BJ (cell line): ENCODE data around the gene SP9. TPM values are rescaled to one million over a fixed set of nuclear protein-coding genes. Genes with fewer than 3 reads are reported as not detected.

ENCODE experiments used
- CTCF ChIA-PET: fragments of 350-600 bp; formaldehyde crosslinking; extraction: SDS; loops from one replicate; lab custom pipeline; 2021; ENCODE audit warnings: antibody characterized with exemption, inconsistent platforms; lab: Yijun Ruan, JAX
- POLR2A ChIA-PET: fragments of 300-600 bp; sonication (Branson Sonifier 250); formaldehyde crosslinking; extraction: SDS; loops from one replicate; lab custom pipeline; 2021; ENCODE audit warnings: antibody characterized with exemption; lab: Charles Lee
- DNase-seq: peaks from one replicate; pipeline ENCODE4 v3.0.0-alpha.2; 2011; ENCODE audit warnings: low read depth
- H3K27me3 ChIP-seq: 2 replicates; pipeline ENCODE4 v1.6.0; 2011; ENCODE audit warnings: low read length; ENCODE audit not compliant: control insufficient read depth, insufficient read depth
- H3K36me3 ChIP-seq: 2 replicates; pipeline ENCODE4 v1.5.1; 2011; ENCODE audit warnings: low read length; ENCODE audit not compliant: control insufficient read depth, insufficient read depth
- H3K4me3 ChIP-seq: 2 replicates; pipeline ENCODE4 v1.5.1; 2011; ENCODE audit warnings: low read depth, mild to moderate bottlenecking, control low read depth, low read length
- CTCF ChIP-seq: IDR thresholded peaks from 2 replicates; pipeline ENCODE4 v1.5.1; 2011; ENCODE audit warnings: low read depth, mild to moderate bottlenecking, control low read depth, inconsistent platforms, low read length, moderate library complexity; ENCODE audit not compliant: insufficient read depth
- polyA plus RNA-seq: library from polyadenylated mRNA; depleted of rRNA; stranded (reverse); fragments of >200 nt; gene quantifications from 2 replicates; pipeline ENCODE4 v1.2.3, GENCODE V29; 2011

The SP9 gene
- polyA plus RNA-seq, 1 experiment = not detected

- no peak overlapping the region for H3K4me3 ChIP-seq
- TF ChIP-seq CTCF = no peak
- CTCF ChIA-PET = no interaction called here
- H3K27me3 ChIP-seq = no peaks in the 10 kb centered on the region
- DNase-seq = no peak
- POLR2A ChIA-PET = no interaction called here
- H3K36me3 ChIP-seq = no peaks in the 10 kb centered on the region; the same call in 1 of the 2 replicates
Observed at GRCh38 chr2:174364628-174365027, 29.9 kb downstream of the SP9 start.

- DNase-seq = no peak
- no peak for TF ChIP-seq CTCF
- ChIA-PET POLR2A (no interaction called here), CTCF (no interaction called here)
- Histone ChIP-seq H3K4me3 (no peak overlapping the region), H3K27me3 (no peaks in the 10 kb centered on the region), H3K36me3 (peaks cover 3% of the 10 kb centered on the region; the same call in 1 of the 2 replicates)
Observed at GRCh38 chr2:174365571-174365970, 30.8 kb downstream of the SP9 start.

GRCh38 chr2:174368691-174369090 is 33.9 kb downstream of the SP9 start:
- ChIA-PET CTCF (interaction anchor here (0.8 to 1.8 kb wide), 4 partner anchors 8 to 178 kb away, joined by 3 to 5 read pairs (median 4); no protein-coding TSS in a partner anchor), POLR2A (no interaction called here)
- Histone ChIP-seq H3K4me3 (no peak overlapping the region), H3K36me3 (peaks cover 3% of the 10 kb centered on the region; the same call in 1 of the 2 replicates), H3K27me3 (no peaks in the 10 kb centered on the region)
- TF ChIP-seq CTCF = no peak
- no peak for DNase-seq

- CTCF ChIA-PET = no interaction called here
- POLR2A ChIA-PET = no interaction called here
- H3K36me3 ChIP-seq = peaks cover 13% of the 10 kb centered on the region
Observed at GRCh38 chr2:174376967-174377366, 42.2 kb downstream of the SP9 start.

DNA sequence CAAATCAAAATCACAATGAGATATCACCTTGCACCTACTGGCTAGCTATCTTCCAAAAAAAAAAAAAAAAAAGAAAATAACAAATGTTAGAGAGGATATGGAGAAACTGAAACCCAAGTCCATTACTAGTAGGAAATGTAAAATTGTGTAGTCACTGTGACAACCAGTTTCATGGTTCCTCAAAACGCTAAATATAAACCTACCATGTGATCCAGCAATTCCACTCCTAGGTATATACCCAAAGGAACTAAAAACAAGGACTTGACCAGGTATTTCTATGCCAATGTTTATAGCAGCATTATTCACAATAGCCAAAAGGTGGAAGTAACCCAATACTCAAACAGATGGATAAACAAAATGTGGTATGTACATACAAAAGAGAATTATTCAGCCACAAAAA is 49.0 kb downstream of the SP9 start:
- POLR2A ChIA-PET = no interaction called here
- CTCF ChIA-PET = interaction anchor here (0.7 kb wide), 1 partner anchor 21 kb away, joined by 3 read pairs; no protein-coding TSS in a partner anchor

More at GRCh38 chr2:174376967-174377366, 42.2 kb downstream of the SP9 start:
- Histone ChIP-seq H3K4me3 (no peak overlapping the region), H3K27me3 (no peaks in the 10 kb centered on the region)
- no peak for TF ChIP-seq CTCF
- DNase-seq = no peak

More for the DNA sequence above, 49.0 kb downstream of the SP9 start:
- TF ChIP-seq CTCF = no peak
- Histone ChIP-seq H3K4me3 (no peak overlapping the region), H3K36me3 (peaks cover 7% of the 10 kb centered on the region), H3K27me3 (no peaks in the 10 kb centered on the region)
- no peak for DNase-seq
